Breast epithelium (tissue), 3 donors: Measurements from ENCODE around the gene CDON.

Experiments used
- POLR2A ChIP-seq: fragments of 450-650 bp; IDR thresholded peaks from one replicate; pipeline ENCODE4 v1.6.1; 2016; ENCODE audit warnings: antibody characterized with exemption, mild to moderate bottlenecking, moderate library complexity
- TF ChIP-seq, protein P1 (sequence below), 3 donors: fragments of 450-650 bp; IDR thresholded peaks; one replicate each; pipeline ENCODE4 v1.5.1; 2016 to 2017; ENCODE audit warnings: antibody characterized with exemption in 3 of 3, mild to moderate bottlenecking in 3 of 3, moderate library complexity in 3 of 3

DNA sequence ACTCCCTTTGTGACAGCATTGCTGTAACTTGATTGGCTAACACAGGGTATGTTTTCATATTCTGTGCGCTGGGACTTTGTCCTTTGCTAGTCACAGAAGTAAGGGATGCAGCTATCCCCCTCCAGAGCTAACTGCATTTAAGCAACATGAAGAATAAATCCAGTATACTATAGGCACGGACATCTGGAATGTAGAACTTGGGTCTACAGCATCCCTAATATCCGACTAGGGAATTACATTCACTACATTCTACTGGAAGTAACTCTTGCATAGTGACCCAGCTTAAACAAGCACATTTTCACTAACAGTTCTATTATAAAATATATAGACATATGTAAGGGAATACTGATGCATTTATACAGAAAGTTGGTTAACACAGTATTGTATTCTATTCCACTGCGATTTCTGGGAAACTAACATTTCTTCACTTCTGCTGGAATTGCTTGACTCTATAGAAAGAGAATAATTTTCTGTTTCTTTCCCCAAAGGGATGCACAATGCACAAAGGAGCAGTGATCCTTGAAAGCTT lies 103.7 kb downstream of the CDON start:
- TF ChIP-seq POLR2A = no peak
- TF ChIP-seq, protein P1, sequence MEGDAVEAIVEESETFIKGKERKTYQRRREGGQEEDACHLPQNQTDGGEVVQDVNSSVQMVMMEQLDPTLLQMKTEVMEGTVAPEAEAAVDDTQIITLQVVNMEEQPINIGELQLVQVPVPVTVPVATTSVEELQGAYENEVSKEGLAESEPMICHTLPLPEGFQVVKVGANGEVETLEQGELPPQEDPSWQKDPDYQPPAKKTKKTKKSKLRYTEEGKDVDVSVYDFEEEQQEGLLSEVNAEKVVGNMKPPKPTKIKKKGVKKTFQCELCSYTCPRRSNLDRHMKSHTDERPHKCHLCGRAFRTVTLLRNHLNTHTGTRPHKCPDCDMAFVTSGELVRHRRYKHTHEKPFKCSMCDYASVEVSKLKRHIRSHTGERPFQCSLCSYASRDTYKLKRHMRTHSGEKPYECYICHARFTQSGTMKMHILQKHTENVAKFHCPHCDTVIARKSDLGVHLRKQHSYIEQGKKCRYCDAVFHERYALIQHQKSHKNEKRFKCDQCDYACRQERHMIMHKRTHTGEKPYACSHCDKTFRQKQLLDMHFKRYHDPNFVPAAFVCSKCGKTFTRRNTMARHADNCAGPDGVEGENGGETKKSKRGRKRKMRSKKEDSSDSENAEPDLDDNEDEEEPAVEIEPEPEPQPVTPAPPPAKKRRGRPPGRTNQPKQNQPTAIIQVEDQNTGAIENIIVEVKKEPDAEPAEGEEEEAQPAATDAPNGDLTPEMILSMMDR (IDR thresholded peaks at IDR 0.05) = no peak
